Islet of Langerhans (tissue), 1 donor: ENCODE data around the gene ITM2B.
"Not testable (repeated sequence)": the region's sequence is repeated elsewhere in the genome, so short reads cannot be mapped to it uniquely, and the experiment has no call there.

Experiments
- FAIRE-seq: peaks from one replicate; lab custom pipeline; 2011; peaks lifted over from hg19 to GRCh38; lab: Jason Lieb, UNC

ITM2B gene

GRCh38 chr13:48224701-48225100, 8.3 kb upstream of the ITM2B start:
- no peak for FAIRE-seq

GRCh38 chr13:48230541-48230940, 2.5 kb upstream of the ITM2B start:
- FAIRE-seq = no peak

GRCh38 chr13:48231080-48231479, 1.9 kb upstream of the ITM2B start:
- no peak for FAIRE-seq

DNA sequence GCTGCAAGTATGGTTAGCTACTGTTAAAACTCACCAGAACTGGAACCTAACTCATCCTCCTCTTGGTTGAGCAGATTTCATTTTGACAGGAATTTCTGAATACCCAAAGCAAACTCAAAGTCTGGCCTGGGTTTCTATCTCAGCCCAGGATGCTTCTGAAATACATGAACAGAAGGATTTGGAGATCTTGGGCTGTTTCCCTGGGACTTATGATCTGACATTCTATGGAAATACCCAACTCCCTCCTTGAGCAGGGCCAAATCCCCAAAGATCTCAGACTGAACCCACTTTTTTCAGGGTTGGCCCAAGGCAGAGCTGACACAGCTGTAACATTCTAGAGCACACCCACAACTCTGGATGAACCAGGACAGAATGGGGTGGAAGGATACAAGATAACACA, 1.1 kb upstream of the ITM2B start:
- FAIRE-seq = no peak

DNA sequence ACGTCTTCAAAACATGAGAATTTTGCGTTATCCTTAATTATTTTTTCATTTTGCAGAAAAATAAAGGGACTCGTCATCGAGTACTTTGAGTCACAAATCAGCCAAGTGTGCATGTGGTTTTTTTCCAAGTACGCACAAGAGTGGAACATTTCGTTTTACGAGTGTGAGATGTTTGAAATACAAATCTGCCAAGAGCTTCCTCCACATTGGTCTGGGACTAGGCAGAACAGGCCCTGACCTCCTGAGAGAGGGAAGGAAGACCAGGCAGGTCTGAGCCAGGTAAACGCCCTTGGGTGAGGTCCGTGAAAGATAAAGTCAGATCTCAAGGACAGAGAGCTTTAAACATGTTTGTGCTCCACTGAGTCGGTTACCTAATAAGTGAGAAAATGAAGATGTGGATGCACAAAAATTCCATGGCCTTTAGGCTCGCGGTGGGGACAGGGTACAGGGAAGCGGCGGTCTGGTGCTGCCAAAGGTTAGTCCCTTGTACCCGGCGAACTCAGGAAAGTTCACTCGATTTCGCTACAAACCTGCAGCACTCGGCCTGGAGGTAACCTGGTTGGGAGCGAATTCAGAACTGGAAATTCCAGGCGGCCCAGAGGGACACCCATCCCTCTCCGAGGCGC, 473 bp upstream of the ITM2B start:
- no peak for FAIRE-seq

GRCh38 chr13:48233889-48234488, 983 bp downstream of the ITM2B start:
- peak; percentile 93 for FAIRE-seq

- FAIRE-seq = no peak
Observed at GRCh38 chr13:48234566-48235340, 1.7 kb downstream of the ITM2B start.

GRCh38 chr13:48235341-48236135, 2.5 kb downstream of the ITM2B start:
- FAIRE-seq = no peak

DNA sequence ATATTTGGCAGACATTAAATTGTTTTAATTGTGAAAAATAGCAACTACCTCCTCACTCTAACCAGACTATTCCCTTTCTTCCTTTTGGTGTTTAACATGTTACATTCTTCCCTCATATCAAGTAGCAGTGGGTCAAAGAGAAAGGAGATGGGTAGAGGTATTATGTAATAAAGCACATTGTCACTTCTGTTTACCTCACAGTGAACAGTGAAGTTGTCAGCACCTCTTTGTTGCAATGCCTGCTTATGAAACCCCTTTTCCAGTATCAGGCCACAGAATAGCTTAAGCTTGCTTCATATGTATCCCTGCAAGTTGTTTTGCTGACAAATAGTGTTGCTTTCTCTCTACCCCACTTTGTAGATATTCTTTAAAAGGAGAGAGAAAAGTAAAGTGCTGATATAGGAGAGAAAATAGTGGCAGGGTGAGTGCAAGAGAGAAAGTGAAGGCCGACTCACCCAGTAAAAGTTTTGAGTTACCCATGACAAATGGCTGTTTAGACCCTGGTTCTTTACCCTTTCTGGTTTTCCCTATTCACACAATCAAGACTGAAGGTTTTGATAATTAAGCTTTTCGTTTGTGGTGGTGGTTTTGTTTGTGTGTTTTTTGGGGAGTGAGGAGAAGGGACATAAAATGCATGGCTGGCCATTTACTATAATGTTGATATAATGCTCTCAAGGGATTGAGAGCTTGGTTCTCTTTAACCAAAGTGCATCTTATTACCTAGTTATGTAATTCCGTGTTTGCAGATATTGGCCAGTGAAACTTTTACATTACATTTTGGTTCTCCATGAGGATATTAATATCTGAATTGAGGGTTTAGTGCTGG, 3.7 kb downstream of the ITM2B start:
- no peak for FAIRE-seq

DNA sequence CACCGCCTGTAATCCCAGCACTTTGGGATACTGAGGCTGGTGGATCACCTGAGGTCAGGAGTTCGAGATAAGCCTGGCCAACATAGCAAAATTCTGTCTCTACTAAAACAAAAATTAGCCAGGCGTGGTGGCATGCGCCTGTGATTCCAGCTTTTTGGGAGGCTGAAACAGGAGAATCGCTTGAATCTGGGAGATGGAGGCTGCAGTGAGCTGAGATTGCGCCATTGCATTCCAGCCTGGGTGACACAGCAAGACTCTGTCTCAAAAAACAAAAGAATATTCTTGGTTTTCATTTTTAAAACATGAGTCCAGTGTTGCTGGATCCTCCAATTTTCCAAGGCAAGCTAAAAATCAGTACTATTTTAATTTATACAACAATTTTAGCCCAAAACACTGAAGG, 6.4 kb downstream of the ITM2B start:
- not testable (repeated sequence) for FAIRE-seq

GRCh38 chr13:48241651-48242050, 8.6 kb downstream of the ITM2B start:
- peak; percentile 38 for FAIRE-seq

DNA sequence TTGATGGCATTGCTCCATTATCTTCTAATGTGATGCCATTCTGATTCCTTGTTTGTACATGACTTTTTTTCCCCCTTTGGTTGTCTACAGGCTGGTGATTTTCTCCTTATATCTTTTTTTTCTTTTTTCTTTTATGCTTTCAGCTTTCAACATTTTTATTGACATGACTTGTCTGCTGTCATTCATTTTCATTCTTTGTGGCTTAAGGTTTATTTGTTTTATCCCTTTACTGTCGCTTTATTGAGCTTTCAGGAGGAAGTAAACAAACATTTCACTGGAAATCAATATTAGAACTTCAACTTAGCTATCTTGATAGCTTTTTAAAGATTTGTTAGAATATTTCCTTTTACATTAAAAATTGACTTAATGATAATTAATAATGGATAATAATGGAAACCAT, 9.7 kb downstream of the ITM2B start:
- peak; percentile 5 for FAIRE-seq

DNA sequence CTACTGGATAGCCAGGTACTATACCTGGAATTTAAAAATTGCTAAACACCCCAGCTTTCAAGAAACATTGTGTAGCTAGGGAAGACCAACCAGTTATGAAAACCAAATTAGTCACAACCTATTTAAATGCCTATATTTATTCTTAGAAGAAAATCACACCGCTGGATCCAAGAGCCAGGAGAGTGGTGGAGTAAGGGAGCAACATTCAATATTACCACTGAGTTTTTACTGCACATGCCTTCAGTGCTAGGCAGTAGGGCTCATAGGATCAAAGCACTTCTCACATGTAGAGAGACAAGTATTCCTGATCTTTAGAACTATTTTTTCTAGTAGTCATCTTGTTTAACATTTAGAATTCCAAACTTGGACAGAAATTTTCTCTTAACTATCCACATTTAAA, 11.2 kb downstream of the ITM2B start:
- FAIRE-seq = no peak

DNA sequence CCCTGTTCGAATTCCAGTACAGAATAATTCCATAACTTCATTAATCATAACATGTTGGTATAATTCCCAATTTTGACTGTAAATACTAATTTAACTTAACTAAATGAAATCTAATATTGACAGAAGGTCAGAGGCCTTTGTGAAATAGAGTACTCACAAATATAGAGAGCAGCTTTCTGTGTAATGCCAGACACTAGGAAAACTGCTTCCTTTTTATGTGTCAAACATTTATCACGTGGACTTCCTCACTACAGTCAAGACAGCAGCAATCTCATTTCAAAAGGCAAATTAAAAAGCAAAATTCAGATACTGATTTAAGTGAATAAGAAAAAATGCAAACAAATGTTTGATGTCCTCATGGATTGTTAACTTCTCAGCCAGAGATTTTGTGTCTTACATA, 13.1 kb downstream of the ITM2B start:
- peak; percentile 91 for FAIRE-seq

- FAIRE-seq = no peak
Observed at GRCh38 chr13:48249018-48249417, 16.0 kb downstream of the ITM2B start.

- FAIRE-seq = no peak
Observed at GRCh38 chr13:48251611-48252081, 18.6 kb downstream of the ITM2B start.

- no peak for FAIRE-seq
Observed at GRCh38 chr13:48252176-48252575, 19.2 kb downstream of the ITM2B start.

GRCh38 chr13:48253849-48254248, 20.8 kb downstream of the ITM2B start:
- peak; percentile 99 for FAIRE-seq

DNA sequence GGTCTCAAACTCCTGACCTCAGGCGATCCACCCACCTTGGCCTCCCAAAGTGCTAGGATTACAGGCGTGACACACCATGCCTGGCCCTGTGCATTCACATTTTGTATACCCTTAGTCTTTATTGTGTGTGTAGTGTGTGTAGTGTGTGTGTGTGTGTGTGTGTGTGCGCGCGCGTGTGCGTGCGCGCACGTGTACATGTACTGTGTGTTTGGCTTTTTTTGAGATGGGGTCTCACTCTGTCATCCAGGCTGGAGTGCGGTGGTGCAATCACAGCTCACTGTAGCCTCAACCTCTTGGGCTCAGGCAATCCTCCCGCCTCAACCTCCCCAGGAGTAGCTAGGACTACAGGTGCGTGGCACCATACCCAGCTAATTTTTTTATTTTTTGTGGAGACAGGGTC, 22.1 kb downstream of the ITM2B start:
- no peak for FAIRE-seq

GRCh38 chr13:48255954-48256353, 22.9 kb downstream of the ITM2B start:
- peak; percentile 45 for FAIRE-seq

DNA sequence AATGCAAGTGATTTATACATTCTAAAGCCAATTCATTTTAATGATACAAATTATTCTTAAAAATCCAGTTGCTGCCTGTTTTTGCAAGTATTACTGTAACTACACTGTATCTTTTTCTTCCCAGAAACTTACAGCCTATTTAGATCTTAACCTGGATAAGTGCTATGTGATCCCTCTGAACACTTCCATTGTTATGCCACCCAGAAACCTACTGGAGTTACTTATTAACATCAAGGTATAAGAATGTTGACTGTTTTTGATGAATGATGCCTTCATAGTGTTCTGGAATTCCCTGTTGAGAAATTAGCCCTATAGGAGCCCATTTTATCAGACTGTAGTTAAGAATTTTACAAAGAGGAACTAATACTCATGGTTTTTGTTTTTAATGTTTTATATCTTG, 25.0 kb downstream of the ITM2B start:
- peak; percentile 43 for FAIRE-seq

DNA sequence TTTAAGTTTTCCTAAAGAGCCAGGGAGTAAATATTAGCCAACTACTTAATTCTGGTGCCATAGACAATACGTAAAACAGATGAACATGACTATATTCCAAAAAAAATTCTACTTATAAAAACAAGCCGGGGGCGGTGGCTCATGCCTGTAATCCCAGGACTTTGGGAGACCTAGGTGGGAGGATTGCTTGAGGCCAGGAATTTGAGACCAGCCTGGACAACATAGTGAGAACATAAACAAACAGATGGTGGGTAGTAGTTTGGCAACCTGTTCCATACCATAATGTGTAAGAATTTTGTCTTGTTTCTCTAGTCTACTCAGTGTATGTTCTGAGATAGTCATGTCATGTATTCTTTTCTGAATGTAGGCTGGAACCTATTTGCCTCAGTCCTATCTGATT, 25.4 kb downstream of the ITM2B start:
- FAIRE-seq = peak; percentile 17
